A549 (cell line): ENCODE data around the gene SEPSECS. TPM values are rescaled to one million over a fixed set of nuclear protein-coding genes. Genes with fewer than 3 reads are reported as not detected.

Experiments
- ATAC-seq, 2 experiments: fragments of 200-7000 bp in 1 of 2; fragments of >200 bp in 1 of 2; cut with Nextera tagmentation in 1 of 2; cut with Tn5 transposase in 1 of 2; 3 replicates each; pipeline versions ENCODE4 v1.8.0 to v1.9.1; 2018 to 2020; ENCODE audit warnings: mild to moderate bottlenecking in 1 of 2, moderate library complexity in 1 of 2
- CTCF ChIA-PET: fragments of 300-600 bp; sonication (Branson Sonifier 250); formaldehyde crosslinking; extraction: SDS; loops from one replicate; lab custom pipeline; 2021; ENCODE audit warnings: antibody characterized with exemption, inconsistent platforms; lab: Yijun Ruan, JAX
- POLR2A ChIA-PET: fragments of 350-600 bp; formaldehyde crosslinking; extraction: SDS; loops from one replicate; lab custom pipeline; 2021; ENCODE audit warnings: antibody characterized with exemption, inconsistent platforms; lab: Yijun Ruan, JAX
- DNase-seq, 2 experiments: peaks; one replicate each; pipeline versions ENCODE4 v3.0.0 to v3.0.0-alpha.2; 2011 to 2016; ENCODE audit warnings: low read depth in 1 of 2, low spot score in 1 of 2
- FAIRE-seq: peaks from 2 replicates; lab custom pipeline; 2011; peaks lifted over from hg19 to GRCh38; lab: Jason Lieb, UNC
- H3K27ac ChIP-seq, 2 experiments: fragments of >200 bp; sonication (Bioruptor Twin); formaldehyde crosslinking; 3 replicates each; pipeline ENCODE4 v1.5.1; 2016 to 2017
- H3K4me1 ChIP-seq: fragments of >200 bp; sonication (Bioruptor Twin); formaldehyde crosslinking; 3 replicates; pipeline ENCODE4 v1.6.1; 2016
- H3K4me2 ChIP-seq: fragments of >200 bp; sonication (Bioruptor Twin); formaldehyde crosslinking; 3 replicates; pipeline ENCODE4 v1.6.1; 2016
- H3K4me3 ChIP-seq: fragments of >200 bp; sonication (Bioruptor Twin); formaldehyde crosslinking; 3 replicates; pipeline ENCODE4 v1.5.1; 2016
- H3K9me3 ChIP-seq: fragments of >200 bp; sonication (Bioruptor Twin); formaldehyde crosslinking; 3 replicates; pipeline ENCODE4 v1.6.1; 2016
- CBX8 ChIP-seq: fragments of 200-600 bp; sonication (generic); IDR thresholded peaks from 2 replicates; pipeline ENCODE4 v1.6.1; 2016
- CEBPB ChIP-seq, 2 experiments: fragments of >200 bp in 1 of 2; sonication (Bioruptor Twin) in 1 of 2; formaldehyde crosslinking in 1 of 2; IDR thresholded peaks; 2 replicates each; pipeline ENCODE4 v1.6.1; 2012 to 2016
- CHD2 ChIP-seq: fragments of 150-350 bp; IDR thresholded peaks from 2 replicates; pipeline ENCODE4 v1.6.1; 2014; ENCODE audit warnings: low read length; ENCODE audit not compliant: partially characterized antibody
- CHD4 ChIP-seq: fragments of 200-600 bp; sonication (generic); IDR thresholded peaks from 2 replicates; pipeline ENCODE4 v1.6.1; 2016; ENCODE audit warnings: antibody characterized with exemption, mild to moderate bottlenecking, borderline replicate concordance
- CTCF ChIP-seq: fragments of >200 bp; sonication (Bioruptor Twin); formaldehyde crosslinking; IDR thresholded peaks from 3 replicates; pipeline ENCODE4 v1.5.1; 2016
- EHF ChIP-seq: fragments of 250-450 bp; sonication (Bioruptor Pico); IDR thresholded peaks from 2 replicates; pipeline ENCODE4 v1.5.0; 2020; ENCODE audit warnings: mild to moderate bottlenecking
- EHMT2 ChIP-seq: fragments of 200-600 bp; sonication (generic); IDR thresholded peaks from 2 replicates; pipeline ENCODE4 v1.6.1; 2016; ENCODE audit warnings: antibody characterized with exemption, low read depth, mild to moderate bottlenecking, moderate library complexity
- FOSB ChIP-seq: fragments of 250-450 bp; sonication (Bioruptor Pico); IDR thresholded peaks from 2 replicates; pipeline ENCODE4 v1.5.0; 2020; ENCODE audit warnings: mild to moderate bottlenecking, moderate library complexity
- GATA3 ChIP-seq: IDR thresholded peaks from 2 replicates; pipeline ENCODE4 v1.6.1; 2012; ENCODE audit warnings: borderline replicate concordance
- HDAC2 ChIP-seq: fragments of 200-600 bp; sonication (generic); IDR thresholded peaks from 2 replicates; pipeline ENCODE4 v1.6.1; 2016
- HOXB5 ChIP-seq: fragments of 250-450 bp; sonication (Bioruptor Pico); IDR thresholded peaks from 2 replicates; pipeline ENCODE4 v1.5.0; 2020; ENCODE audit warnings: mild to moderate bottlenecking, moderate library complexity
- JUNB ChIP-seq: fragments of >200 bp; sonication (Bioruptor Twin); formaldehyde crosslinking; IDR thresholded peaks from 2 replicates; pipeline ENCODE4 v1.6.1; 2016
- POLR2A ChIP-seq: IDR thresholded peaks from 2 replicates; pipeline ENCODE4 v1.6.1; 2012; ENCODE audit warnings: mild to moderate bottlenecking, low read length
- POLR2AphosphoS2 ChIP-seq: conservative IDR thresholded peaks from 2 replicates; pipeline ENCODE4 v1.6.1; 2012; ENCODE audit warnings: low read length, improper control_type of control experiment, inconsistent platforms
- RNF2 ChIP-seq: fragments of 200-600 bp; sonication (generic); IDR thresholded peaks from 2 replicates; pipeline ENCODE4 v1.6.1; 2016; ENCODE audit warnings: low read depth, mild to moderate bottlenecking, antibody characterized with exemption, moderate library complexity, borderline replicate concordance
- SMC3 ChIP-seq: fragments of >200 bp; sonication (Bioruptor Twin); formaldehyde crosslinking; IDR thresholded peaks from 3 replicates; pipeline ENCODE4 v1.6.1; 2018; ENCODE audit warnings: inconsistent platforms
- SREBF2 ChIP-seq: fragments of 450-650 bp; IDR thresholded peaks from 2 replicates; pipeline ENCODE4 v1.6.1; 2014; ENCODE audit warnings: mild to moderate bottlenecking, moderate library complexity
- ZC3H11A ChIP-seq: fragments of 450-650 bp; IDR thresholded peaks from 2 replicates; pipeline ENCODE4 v1.6.1; 2014; ENCODE audit warnings: antibody characterized with exemption, mild to moderate bottlenecking
- ZFP36 ChIP-seq: fragments of 450-650 bp; IDR thresholded peaks from 2 replicates; pipeline ENCODE4 v1.6.1; 2014; ENCODE audit warnings: borderline replicate concordance; ENCODE audit not compliant: partially characterized antibody
- ZSCAN20 ChIP-seq: fragments of 250-450 bp; sonication (Bioruptor Pico); IDR thresholded peaks from 2 replicates; pipeline ENCODE4 v1.8.0; 2022; ENCODE audit warnings: mild to moderate bottlenecking, moderate library complexity
- WGBS: methylation state at CpG from one replicate; pipeline ENCODE4 v1.1.6; 2017; ENCODE audit errors: missing lambda C conversion rate; 5-methylcytosine and 5-hydroxymethylcytosine counted together
- polyA plus RNA-seq, 4 experiments: library from polyadenylated mRNA; depleted of rRNA in 3 of 4; stranded (reverse); fragments of >200 nt; fragmentation: RNase III in 1 of 4; extraction: RNeasy Plus Mini Kit Qiagen cat#74134 plus additional on column Dnase treatment in 1 of 4; gene quantifications; 2 replicates in 3 of 4; 3 replicates in 1 of 4; pipeline ENCODE4 v1.2.3, GENCODE V29; 2011 to 2017

Gene SEPSECS
- polyA plus RNA-seq, 2 of the 4 experiments (the other 2 are of a cell fraction): 2.9 to 9.7 TPM

GRCh38 chr4:25075851-25076250 is 84.4 kb downstream of the SEPSECS start:
- no peak overlapping the region for H3K4me2 ChIP-seq
- ATAC-seq (no peak), DNase-seq (no peak), FAIRE-seq (no peak)
- CTCF ChIA-PET: no interaction called here
- TF ChIP-seq EHF (CRISPR knock-in tag) (no peak), EHMT2 (no peak), SREBF2 (no peak)
- 48% methylated on average over 4 of the region's 4 CpGs for WGBS
- H3K9me3 ChIP-seq: no peaks in the 10 kb centered on the region
- POLR2A ChIA-PET: no interaction called here
- H3K27ac ChIP-seq: no peak overlapping the region
- no peaks in the 10 kb centered on the region for H3K4me1 ChIP-seq
- H3K4me3 ChIP-seq: no peak overlapping the region

- H3K4me2 ChIP-seq: no peak overlapping the region
- CTCF ChIA-PET: no interaction called here
- no peak overlapping the region for H3K27ac ChIP-seq
- H3K4me3 ChIP-seq: no peak overlapping the region
- TF ChIP-seq POLR2AphosphoS2 (no peak), CTCF (no peak), JUNB (no peak), CBX8 (no peak), ZC3H11A (no peak), FOSB (no peak), SMC3 (no peak), ZSCAN20 (CRISPR knock-in tag) (no peak), RNF2 (no peak), HOXB5 (no peak), POLR2A (no peak), CEBPB (IDR thresholded peaks at IDR 0.05) (no peak)
- H3K9me3 ChIP-seq: no peaks in the 10 kb centered on the region
- POLR2A ChIA-PET: no interaction called here
- no peak for ATAC-seq
- no peak for DNase-seq
- no peak for FAIRE-seq
- H3K4me1 ChIP-seq: no peaks in the 10 kb centered on the region
- 100% methylated on average over 1 of the region's 11 CpGs for WGBS
Measured at GRCh38 chr4:25075129-25075528, 85.1 kb downstream of the SEPSECS start.

GRCh38 chr4:25070545-25070944 is 89.7 kb downstream of the SEPSECS start:
- FAIRE-seq: no peak
- 71% methylated on average over 1 of the region's 3 CpGs for WGBS

More at GRCh38 chr4:25070545-25070944, 89.7 kb downstream of the SEPSECS start:
- DNase-seq (no peak), ATAC-seq (no peak)
- H3K27ac ChIP-seq: no peak overlapping the region
- no peak overlapping the region for H3K4me2 ChIP-seq
- no peaks in the 10 kb centered on the region for H3K9me3 ChIP-seq
- H3K4me1 ChIP-seq: no peaks in the 10 kb centered on the region
- CTCF ChIA-PET: interaction anchor here (1.3 kb wide), 1 partner anchor 46 kb away, joined by 3 read pairs; no protein-coding TSS in a partner anchor
- no peak for TF ChIP-seq GATA3
- no peak for TF ChIP-seq CHD2
- no peak for TF ChIP-seq FOSB
- no peak for TF ChIP-seq ZSCAN20 (CRISPR knock-in tag)
- no peak for TF ChIP-seq HDAC2
- no peak for TF ChIP-seq EHF (CRISPR knock-in tag)
- no peak for TF ChIP-seq ZFP36
- no peak for TF ChIP-seq CHD4
- no peak overlapping the region for H3K4me3 ChIP-seq
- POLR2A ChIA-PET: no interaction called here

Other genes starting within 250 kb of the SEPSECS start
- gene CCDC149, start 247.4 kb downstream of the SEPSECS start, polyA plus RNA-seq (2011; rRNA removed): 2.8 and 3.2 TPM in 2 replicates
- 1.4 to 1.6 TPM (median 1.6 TPM) in 3 replicates for gene CCDC149, start 247.4 kb downstream of the SEPSECS start, polyA plus RNA-seq (2017; fragmentation: RNase III; extraction: RNeasy Plus Mini Kit Qiagen cat#74134 plus additional on column Dnase treatment)
- gene LGI2, start 129.5 kb downstream of the SEPSECS start, polyA plus RNA-seq (2011; rRNA removed): 0.09 and 0.14 TPM in 2 replicates
- gene LGI2, start 129.5 kb downstream of the SEPSECS start, polyA plus RNA-seq (2017; fragmentation: RNase III; extraction: RNeasy Plus Mini Kit Qiagen cat#74134 plus additional on column Dnase treatment): 0.05 to 0.16 TPM (median 0.07 TPM) in 3 replicates
- gene PI4K2B, start 73.6 kb upstream of the SEPSECS start, polyA plus RNA-seq (2011; rRNA removed): 4.8 and 7.7 TPM in 2 replicates
- 6.8 to 8.4 TPM (median 7.8 TPM) in 3 replicates for gene PI4K2B, start 73.6 kb upstream of the SEPSECS start, polyA plus RNA-seq (2017; fragmentation: RNase III; extraction: RNeasy Plus Mini Kit Qiagen cat#74134 plus additional on column Dnase treatment)
- 8.9 and 10.2 TPM in 2 replicates for gene ZCCHC4, start 152.3 kb upstream of the SEPSECS start, polyA plus RNA-seq (2011; rRNA removed)
- 5.2 to 5.9 TPM (median 5.7 TPM) in 3 replicates for gene ZCCHC4, start 152.3 kb upstream of the SEPSECS start, polyA plus RNA-seq (2017; fragmentation: RNase III; extraction: RNeasy Plus Mini Kit Qiagen cat#74134 plus additional on column Dnase treatment)
- 18.4 and 21.2 TPM in 2 replicates for gene ANAPC4, start 216.8 kb upstream of the SEPSECS start, polyA plus RNA-seq (2011; rRNA removed)
- 15.7 to 17.8 TPM (median 16.6 TPM) in 3 replicates for gene ANAPC4, start 216.8 kb upstream of the SEPSECS start, polyA plus RNA-seq (2017; fragmentation: RNase III; extraction: RNeasy Plus Mini Kit Qiagen cat#74134 plus additional on column Dnase treatment)